HepG2 (cell line): ENCODE data around the gene PDE3A.

ENCODE experiments used
- CAMTA2 ChIP-seq: sonication (generic); formaldehyde crosslinking; IDR thresholded peaks from 2 replicates; pipeline ENCODE4 v1.4.0; 2020; ENCODE audit warnings: mild to moderate bottlenecking, missing genetic modification reagents, borderline replicate concordance
- RXRA ChIP-seq: sonication (generic); formaldehyde crosslinking; IDR thresholded peaks from 2 replicates; pipeline ENCODE4 v1.5.1; 2020; ENCODE audit warnings: missing genetic modification reagents
- ZNF264 ChIP-seq: sonication (generic); formaldehyde crosslinking; IDR thresholded peaks from 2 replicates; pipeline ENCODE4 v1.4.0; 2020; ENCODE audit warnings: missing genetic modification reagents
- TF ChIP-seq, protein P1 (sequence below): sonication (generic); formaldehyde crosslinking; IDR thresholded peaks from 2 replicates; pipeline ENCODE4 v1.4.0; 2020; ENCODE audit warnings: missing genetic modification reagents

DNA sequence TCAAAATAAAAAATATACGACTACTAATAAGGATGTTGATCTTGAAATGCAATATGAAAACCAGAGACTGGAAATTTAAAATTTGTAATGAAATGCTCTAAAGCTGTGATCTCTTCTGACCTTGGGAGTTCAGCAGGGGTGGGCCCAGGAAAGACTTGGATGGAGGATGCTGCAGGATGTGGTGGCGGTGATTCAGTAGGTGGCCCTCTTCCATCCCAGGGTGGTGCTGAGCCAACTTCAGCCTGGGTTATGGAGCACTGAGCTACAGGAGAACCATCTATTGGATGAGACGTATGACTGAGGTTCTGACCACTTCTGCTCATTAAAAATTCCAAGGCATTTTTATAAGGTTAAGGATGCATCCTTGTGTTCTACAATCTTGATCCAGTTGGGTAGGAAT lies 6.9 kb upstream of the PDE3A start:
- TF ChIP-seq RXRA, result no peak
- TF ChIP-seq, protein P1, sequence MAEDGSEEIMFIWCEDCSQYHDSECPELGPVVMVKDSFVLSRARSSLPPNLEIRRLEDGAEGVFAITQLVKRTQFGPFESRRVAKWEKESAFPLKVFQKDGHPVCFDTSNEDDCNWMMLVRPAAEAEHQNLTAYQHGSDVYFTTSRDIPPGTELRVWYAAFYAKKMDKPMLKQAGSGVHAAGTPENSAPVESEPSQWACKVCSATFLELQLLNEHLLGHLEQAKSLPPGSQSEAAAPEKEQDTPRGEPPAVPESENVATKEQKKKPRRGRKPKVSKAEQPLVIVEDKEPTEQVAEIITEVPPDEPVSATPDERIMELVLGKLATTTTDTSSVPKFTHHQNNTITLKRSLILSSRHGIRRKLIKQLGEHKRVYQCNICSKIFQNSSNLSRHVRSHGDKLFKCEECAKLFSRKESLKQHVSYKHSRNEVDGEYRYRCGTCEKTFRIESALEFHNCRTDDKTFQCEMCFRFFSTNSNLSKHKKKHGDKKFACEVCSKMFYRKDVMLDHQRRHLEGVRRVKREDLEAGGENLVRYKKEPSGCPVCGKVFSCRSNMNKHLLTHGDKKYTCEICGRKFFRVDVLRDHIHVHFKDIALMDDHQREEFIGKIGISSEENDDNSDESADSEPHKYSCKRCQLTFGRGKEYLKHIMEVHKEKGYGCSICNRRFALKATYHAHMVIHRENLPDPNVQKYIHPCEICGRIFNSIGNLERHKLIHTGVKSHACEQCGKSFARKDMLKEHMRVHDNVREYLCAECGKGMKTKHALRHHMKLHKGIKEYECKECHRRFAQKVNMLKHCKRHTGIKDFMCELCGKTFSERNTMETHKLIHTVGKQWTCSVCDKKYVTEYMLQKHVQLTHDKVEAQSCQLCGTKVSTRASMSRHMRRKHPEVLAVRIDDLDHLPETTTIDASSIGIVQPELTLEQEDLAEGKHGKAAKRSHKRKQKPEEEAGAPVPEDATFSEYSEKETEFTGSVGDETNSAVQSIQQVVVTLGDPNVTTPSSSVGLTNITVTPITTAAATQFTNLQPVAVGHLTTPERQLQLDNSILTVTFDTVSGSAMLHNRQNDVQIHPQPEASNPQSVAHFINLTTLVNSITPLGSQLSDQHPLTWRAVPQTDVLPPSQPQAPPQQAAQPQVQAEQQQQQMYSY (CRISPR knock-in tag), result no peak
- no peak for TF ChIP-seq ZNF264 (CRISPR knock-in tag)
- TF ChIP-seq CAMTA2, result no peak
